GM21381 (cell line): Measurements from ENCODE around the gene YJEFN3.

Source experiments
- ATAC-seq: cut with Tn5 transposase; IDR thresholded peaks from one replicate; pipeline ENCODE4 v1.9.1; 2021; ENCODE audit warnings: mild to moderate bottlenecking, moderate library complexity; ENCODE audit not compliant: unreplicated experiment

The YJEFN3 gene

GRCh38 chr19:19575411-19575810 lies 46.7 kb downstream of the YJEFN3 start:
- no peak for ATAC-seq

GRCh38 chr19:19578252-19578651 lies 49.5 kb downstream of the YJEFN3 start:
- no peak for ATAC-seq

- ATAC-seq = no peak
These were observed 51.0 kb downstream of the YJEFN3 start for GRCh38 chr19:19579533-19580361.

- ATAC-seq = no peak
These were observed 51.7 kb downstream of the YJEFN3 start for GRCh38 chr19:19580418-19580817.

GRCh38 chr19:19581391-19581790 lies 52.7 kb downstream of the YJEFN3 start:
- no peak for ATAC-seq

- ATAC-seq = no peak
These were observed 53.8 kb downstream of the YJEFN3 start for GRCh38 chr19:19582471-19582870.

GRCh38 chr19:19584356-19584755 lies 55.6 kb downstream of the YJEFN3 start:
- ATAC-seq = no peak
